CD14-positive monocyte (primary cell): Measurements from ENCODE around the gene OR5H15. TPM values are rescaled to one million over a fixed set of nuclear protein-coding genes. Genes with fewer than 3 reads are reported as not detected.

ENCODE experiments used
- DNase-seq, 3 donors: peaks; one replicate each; pipeline ENCODE4 v3.0.0-alpha.2; 2011 to 2022
- H2AFZ ChIP-seq: 2 replicates; pipeline ENCODE4 v1.6.0; 2012; ENCODE audit warnings: mild to moderate bottlenecking, low read depth, low read length, inconsistent platforms; ENCODE audit not compliant: insufficient read depth, poor library complexity, severe bottlenecking
- H3K27ac ChIP-seq, 2 donors: 1 replicate in 1 of 2; 2 replicates in 1 of 2; pipeline ENCODE4 v1.5.1; 2012 to 2013; ENCODE audit warnings: low read length in 2 of 2, control low read depth in 1 of 2, inconsistent platforms in 1 of 2, low read depth in 1 of 2, mild to moderate bottlenecking in 1 of 2
- H3K27me3 ChIP-seq, 2 donors: one replicate each; pipeline versions ENCODE4 v1.6.0 to v1.6.1; 2011 to 2013; ENCODE audit warnings: low read length in 2 of 2; ENCODE audit not compliant: control insufficient read depth in 2 of 2, insufficient read depth in 2 of 2
- H3K36me3 ChIP-seq, 2 donors: replicated peaks in 1 of 2; 1 replicate in 1 of 2; 2 replicates in 1 of 2; pipeline versions ENCODE4 v1.5.1 to v1.6.1; 2012 to 2013; ENCODE audit warnings: low read length in 2 of 2, control low read depth in 1 of 2, inconsistent platforms in 1 of 2, mild to moderate bottlenecking in 1 of 2; ENCODE audit not compliant: insufficient read depth in 2 of 2, control insufficient read depth in 1 of 2
- H3K4me1 ChIP-seq, 2 donors: 1 replicate in 1 of 2; 2 replicates in 1 of 2; pipeline versions ENCODE4 v1.5.1 to v1.6.1; 2012 to 2013; ENCODE audit warnings: low read length in 2 of 2, control low read depth in 1 of 2, inconsistent platforms in 1 of 2, mild to moderate bottlenecking in 1 of 2, moderate library complexity in 1 of 2; ENCODE audit not compliant: insufficient read depth in 2 of 2, control insufficient read depth in 1 of 2
- H3K4me2 ChIP-seq: replicated peaks from 2 replicates; pipeline ENCODE3; 2012; ENCODE audit warnings: low read length, moderate library complexity, mild to moderate bottlenecking; ENCODE audit not compliant: poor library complexity, severe bottlenecking; ENCODE audit errors: extremely low read depth
- H3K4me3 ChIP-seq, 3 experiments: fragments of 200-600 bp in 1 of 3; sonication (generic) in 1 of 3; replicated peaks in 1 of 3; 1 replicate in 2 of 3; 2 replicates in 1 of 3; pipeline ENCODE4 v1.5.1; 2011 to 2013; ENCODE audit warnings: low read length in 3 of 3, mild to moderate bottlenecking in 3 of 3, control low read depth in 2 of 3, low read depth in 2 of 3, inconsistent platforms in 1 of 3, moderate library complexity in 1 of 3
- H3K79me2 ChIP-seq: 2 replicates; pipeline ENCODE4 v1.6.0; 2012; ENCODE audit warnings: mild to moderate bottlenecking, control low read depth, inconsistent platforms, low read length, moderate library complexity; ENCODE audit not compliant: insufficient read depth
- H3K9ac ChIP-seq: 2 replicates; pipeline ENCODE4 v1.6.0; 2017; ENCODE audit warnings: low read length, mild to moderate bottlenecking; ENCODE audit not compliant: insufficient read depth, poor library complexity, severe bottlenecking
- H3K9me3 ChIP-seq, 2 donors: replicated peaks in 1 of 2; 1 replicate in 1 of 2; 2 replicates in 1 of 2; pipeline versions ENCODE4 v1.5.1 to v1.6.1; 2012 to 2013; ENCODE audit warnings: low read length in 2 of 2, control low read depth in 1 of 2; ENCODE audit not compliant: control insufficient read depth in 1 of 2, insufficient read depth in 1 of 2
- H4K20me1 ChIP-seq: 2 replicates; pipeline ENCODE4 v1.6.0; 2012; ENCODE audit warnings: mild to moderate bottlenecking, low read length, control low read depth, moderate library complexity; ENCODE audit not compliant: insufficient read depth
- H3K27ac Mint-ChIP-seq, 7 donors: one replicate each; pipeline ENCODE4 v1.8.0; 2020; ENCODE audit warnings: mild to moderate bottlenecking in 7 of 7, mixed read lengths in 7 of 7, moderate library complexity in 6 of 7, inconsistent platforms in 2 of 7
- H3K27me3 Mint-ChIP-seq, 3 donors: one replicate each; pipeline ENCODE4 v1.8.0; 2021 to 2022; ENCODE audit warnings: low read depth in 3 of 3, mild to moderate bottlenecking in 3 of 3, mixed read lengths in 3 of 3, moderate library complexity in 3 of 3, inconsistent platforms in 1 of 3
- H3K36me3 Mint-ChIP-seq, 2 donors: one replicate each; pipeline ENCODE4 v1.8.0; 2020; ENCODE audit warnings: mixed read lengths in 2 of 2, inconsistent platforms in 1 of 2, mild to moderate bottlenecking in 1 of 2
- H3K4me1 Mint-ChIP-seq: one replicate; pipeline ENCODE4 v1.8.0; 2020; ENCODE audit warnings: mild to moderate bottlenecking, mixed read lengths
- H3K4me3 Mint-ChIP-seq, 2 donors: one replicate each; pipeline ENCODE4 v1.8.0; 2020; ENCODE audit warnings: mild to moderate bottlenecking in 2 of 2, mixed read lengths in 2 of 2, moderate library complexity in 1 of 2
- H3K9me3 Mint-ChIP-seq, 7 donors: one replicate each; pipeline ENCODE4 v1.8.0; 2020 to 2022; ENCODE audit warnings: mixed read lengths in 7 of 7, mild to moderate bottlenecking in 6 of 7, moderate library complexity in 6 of 7, inconsistent platforms in 2 of 7
- CTCF ChIP-seq: fragments of 200-600 bp; IDR thresholded peaks from one replicate; pipeline ENCODE4 v1.8.0; 2022; ENCODE audit warnings: antibody characterized with exemption, mild to moderate bottlenecking
- WGBS: methylation state at CpG from one replicate; pipeline ENCODE4 v1.1.5; 2013; ENCODE audit warnings: missing lambda C conversion rate; ENCODE audit not compliant: insufficient coverage; 5-methylcytosine and 5-hydroxymethylcytosine counted together
- intact Hi-C, 2 donors: fragments of 100-400 bp; cut with micrococcal nuclease; formaldehyde crosslinking; loops; one replicate each; pipeline versions ENCODE4 v1.15.0 to v1.15.1; 2023
- polyA plus RNA-seq, 3 donors: library from polyadenylated mRNA; depleted of rRNA in 1 of 3; unstranded in 2 of 3; stranded (reverse) in 1 of 3; fragments of 300-500 nt in 2 of 3; fragments of >200 nt in 1 of 3; fragmentation: Illumina TruSeq in 2 of 3; gene quantifications; 1 replicate in 2 of 3; 2 replicates in 1 of 3; pipeline ENCODE4 v1.2.3, GENCODE V29; 2012 to 2021

OR5H15 gene
- polyA plus RNA-seq, 3 donors: not detected

GRCh38 chr3:98140531-98140930 lies 26.0 kb upstream of the OR5H15 start:
- Histone ChIP-seq H3K27ac (no peak overlapping the region), H3K4me2 (no peak overlapping the region), H3K4me1 (no peaks in the 10 kb centered on the region), H3K9ac (no peak overlapping the region), H4K20me1 (no peaks in the 10 kb centered on the region), H3K79me2 (no peaks in the 10 kb centered on the region), H3K36me3 (no peaks in the 10 kb centered on the region), H3K4me3 (no peak overlapping the region), H3K9me3 (no peaks in the 10 kb centered on the region), H2AFZ (no peak overlapping the region), H3K27me3 (no peaks in the 10 kb centered on the region)
- no peak for TF ChIP-seq CTCF
- Mint-ChIP-seq H3K4me1 (no peaks in the 10 kb centered on the region), H3K36me3 (no peaks in the 10 kb centered on the region), H3K27ac (no peak overlapping the region), H3K9me3 (peaks cover 0 to 5% (median 0%) of the 10 kb centered on the region in 7 donors), H3K4me3 (no peak overlapping the region), H3K27me3 (peaks cover 0 to 2% (median 0%) of the 10 kb centered on the region in 3 donors)
- intact Hi-C loops: no loop called here
- no peak for DNase-seq

GRCh38 chr3:98147179-98147578 lies 19.3 kb upstream of the OR5H15 start, which contains the start of gene OR5H14:
TSS of gene OR5H14 (plus strand) at chr3:98147479. CDS start at chr3:98149386, 1,907 bp downstream.
- Histone ChIP-seq H3K9me3 (no peaks in the 10 kb centered on the region), H3K4me1 (no peaks in the 10 kb centered on the region), H3K36me3 (no peaks in the 10 kb centered on the region), H3K9ac (no peak within 1 kb of the TSS), H2AFZ (no peak within 1 kb of the TSS), H3K27ac (no peak within 1 kb of the TSS), H3K27me3 (no peaks in the 10 kb centered on the region), H4K20me1 (no peaks in the 10 kb centered on the region), H3K79me2 (no peaks in the 10 kb centered on the region), H3K4me3 (no peak within 1 kb of the TSS), H3K4me2 (no peak within 1 kb of the TSS)
- Mint-ChIP-seq H3K4me1 (no peaks in the 10 kb centered on the region), H3K27me3 (peaks cover 0 to 1% (median 0%) of the 10 kb centered on the region in 3 donors), H3K9me3 (peaks cover 0 to 5% (median 0%) of the 10 kb centered on the region in 7 donors), H3K36me3 (no peaks in the 10 kb centered on the region), H3K4me3 (no peak within 1 kb of the TSS), H3K27ac (no peak within 1 kb of the TSS)
- intact Hi-C loops: no loop called here
- TF ChIP-seq CTCF: no peak
- no CpG with 5 or more reads among the region's 1 CpG for WGBS
- DNase-seq: no peak
